Testis (tissue), 3 donors: Measurements from ENCODE around the gene UBE2R2. TPM values are rescaled to one million over a fixed set of nuclear protein-coding genes. Genes with fewer than 3 reads are reported as not detected.

ENCODE experiments used
- DNase-seq: peaks from one replicate; pipeline ENCODE4 v3.0.0-alpha.2; 2019
- H3K27ac ChIP-seq, 2 donors: fragments of 200-600 bp; sonication (generic); one replicate each; pipeline ENCODE4 v1.5.1; 2019
- H3K27me3 ChIP-seq: fragments of 200-600 bp; sonication (generic); one replicate; pipeline ENCODE4 v1.5.1; 2019
- H3K36me3 ChIP-seq: fragments of 200-600 bp; sonication (generic); one replicate; pipeline ENCODE4 v1.5.1; 2017; ENCODE audit warnings: low read depth; ENCODE audit errors: missing control alignments
- H3K4me1 ChIP-seq: fragments of 200-600 bp; sonication (generic); one replicate; pipeline ENCODE4 v1.5.1; 2019
- H3K4me3 ChIP-seq, 2 donors: fragments of 200-600 bp; sonication (generic); one replicate each; pipeline ENCODE4 v1.5.1; 2017 to 2019
- H3K9me3 ChIP-seq: fragments of 200-600 bp; sonication (generic); one replicate; pipeline ENCODE4 v1.5.1; 2017
- POLR2A ChIP-seq: fragments of 450-650 bp; IDR thresholded peaks from one replicate; pipeline ENCODE4 v1.6.1; 2017; ENCODE audit warnings: antibody characterized with exemption, mild to moderate bottlenecking, moderate library complexity
- WGBS, 2 donors: methylation state at CpG; one replicate each; pipeline ENCODE4 v1.1.5; 2018; 5-methylcytosine and 5-hydroxymethylcytosine counted together
- intact Hi-C: fragments of 100-400 bp; cut with DNase I; formaldehyde crosslinking; loops from one replicate; pipeline ENCODE4 v1.15.1; 2023; ENCODE audit warnings: low total_unique reads
- polyA plus RNA-seq: library from polyadenylated mRNA; stranded (reverse); fragments of 350-450 nt; fragmentation: Illumina TruSeq; extraction: RNeasy Lipid Tissue Mini Kit (QIAGEN cat#74804); gene quantifications from one replicate; pipeline ENCODE4 v1.2.3, GENCODE V29; 2014; ENCODE audit warnings: low read depth, low replicate concordance; ENCODE audit not compliant: insufficient read depth
- total RNA-seq, 2 donors: library from RNA; depleted of rRNA; stranded (reverse); fragments of >200 nt; gene quantifications; one replicate each; pipeline ENCODE4 v1.2.3, GENCODE V29; 2016
- TF ChIP-seq, protein P1 (sequence below), 3 experiments: fragments of 450-650 bp in 2 of 3; fragments of 200-600 bp in 1 of 3; sonication (generic) in 1 of 3; IDR thresholded peaks; one replicate each; pipeline ENCODE4 v1.5.1; 2016 to 2019; ENCODE audit warnings: antibody characterized with exemption in 3 of 3, mild to moderate bottlenecking in 2 of 3, moderate library complexity in 1 of 3

UBE2R2 gene
- total and polyA plus RNA-seq, 3 donors from 2014 or later = 50.2 to 85.7 (median 72.6) TPM

DNA sequence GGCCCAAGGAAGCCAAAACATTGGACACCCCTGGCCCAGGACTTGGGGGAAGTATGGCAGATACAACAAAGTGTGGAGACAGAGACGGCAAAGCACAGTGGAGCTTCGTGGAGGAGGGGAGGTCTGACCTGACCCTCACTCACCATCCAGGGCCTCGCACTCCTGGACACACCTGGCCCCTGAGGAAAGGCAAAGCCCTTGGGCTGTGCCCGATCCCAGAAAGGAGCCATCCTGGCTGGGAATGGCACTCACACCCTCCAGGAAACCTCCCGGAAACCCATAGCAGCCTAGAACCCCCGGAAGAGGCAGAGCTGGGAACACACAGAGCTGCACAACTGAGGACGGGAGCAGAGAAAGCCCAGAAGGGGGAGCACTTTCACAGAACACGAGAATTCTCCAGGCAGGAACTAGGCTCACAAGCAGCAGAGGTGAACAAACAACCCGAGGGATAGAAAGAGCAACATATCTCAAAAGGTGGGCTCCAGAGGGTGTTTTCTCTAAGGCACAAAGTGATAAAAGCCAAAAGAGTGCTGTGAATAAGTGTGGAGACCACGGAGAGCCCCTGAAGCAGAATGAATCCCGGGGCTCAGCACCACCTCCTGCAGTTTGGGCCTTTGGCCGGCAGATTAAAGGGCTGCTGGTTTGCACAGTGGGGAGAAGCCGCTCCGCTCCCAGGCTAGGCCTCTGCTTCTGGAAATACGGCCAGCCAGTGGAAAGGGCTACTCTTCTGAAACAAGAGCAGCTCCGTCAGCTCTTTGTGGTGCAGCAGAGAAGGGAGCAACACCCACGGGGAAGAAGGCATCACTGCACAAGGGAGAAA is 108.2 kb downstream of the UBE2R2 start:
- DNase-seq = peak; percentile 82
- Histone ChIP-seq H3K4me1 (peaks cover 14% of the 10 kb centered on the region), H3K9me3 (no peaks in the 10 kb centered on the region), H3K36me3 (no peaks in the 10 kb centered on the region), H3K27me3 (no peaks in the 10 kb centered on the region), H3K27ac (peak overlapping the region in 1 of 2 donors; percentile 39), H3K4me3 (no peak overlapping the region)
- intact Hi-C loops = no loop called here
- 58 to 68% methylated on average over 16 to 17 of the region's 17 CpGs for WGBS, 2 donors
- TF ChIP-seq, protein P1, sequence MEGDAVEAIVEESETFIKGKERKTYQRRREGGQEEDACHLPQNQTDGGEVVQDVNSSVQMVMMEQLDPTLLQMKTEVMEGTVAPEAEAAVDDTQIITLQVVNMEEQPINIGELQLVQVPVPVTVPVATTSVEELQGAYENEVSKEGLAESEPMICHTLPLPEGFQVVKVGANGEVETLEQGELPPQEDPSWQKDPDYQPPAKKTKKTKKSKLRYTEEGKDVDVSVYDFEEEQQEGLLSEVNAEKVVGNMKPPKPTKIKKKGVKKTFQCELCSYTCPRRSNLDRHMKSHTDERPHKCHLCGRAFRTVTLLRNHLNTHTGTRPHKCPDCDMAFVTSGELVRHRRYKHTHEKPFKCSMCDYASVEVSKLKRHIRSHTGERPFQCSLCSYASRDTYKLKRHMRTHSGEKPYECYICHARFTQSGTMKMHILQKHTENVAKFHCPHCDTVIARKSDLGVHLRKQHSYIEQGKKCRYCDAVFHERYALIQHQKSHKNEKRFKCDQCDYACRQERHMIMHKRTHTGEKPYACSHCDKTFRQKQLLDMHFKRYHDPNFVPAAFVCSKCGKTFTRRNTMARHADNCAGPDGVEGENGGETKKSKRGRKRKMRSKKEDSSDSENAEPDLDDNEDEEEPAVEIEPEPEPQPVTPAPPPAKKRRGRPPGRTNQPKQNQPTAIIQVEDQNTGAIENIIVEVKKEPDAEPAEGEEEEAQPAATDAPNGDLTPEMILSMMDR (IDR thresholded peaks at IDR 0.05) = peak; percentile 33 to 53 (median 39)
- no peak for TF ChIP-seq POLR2A

DNA sequence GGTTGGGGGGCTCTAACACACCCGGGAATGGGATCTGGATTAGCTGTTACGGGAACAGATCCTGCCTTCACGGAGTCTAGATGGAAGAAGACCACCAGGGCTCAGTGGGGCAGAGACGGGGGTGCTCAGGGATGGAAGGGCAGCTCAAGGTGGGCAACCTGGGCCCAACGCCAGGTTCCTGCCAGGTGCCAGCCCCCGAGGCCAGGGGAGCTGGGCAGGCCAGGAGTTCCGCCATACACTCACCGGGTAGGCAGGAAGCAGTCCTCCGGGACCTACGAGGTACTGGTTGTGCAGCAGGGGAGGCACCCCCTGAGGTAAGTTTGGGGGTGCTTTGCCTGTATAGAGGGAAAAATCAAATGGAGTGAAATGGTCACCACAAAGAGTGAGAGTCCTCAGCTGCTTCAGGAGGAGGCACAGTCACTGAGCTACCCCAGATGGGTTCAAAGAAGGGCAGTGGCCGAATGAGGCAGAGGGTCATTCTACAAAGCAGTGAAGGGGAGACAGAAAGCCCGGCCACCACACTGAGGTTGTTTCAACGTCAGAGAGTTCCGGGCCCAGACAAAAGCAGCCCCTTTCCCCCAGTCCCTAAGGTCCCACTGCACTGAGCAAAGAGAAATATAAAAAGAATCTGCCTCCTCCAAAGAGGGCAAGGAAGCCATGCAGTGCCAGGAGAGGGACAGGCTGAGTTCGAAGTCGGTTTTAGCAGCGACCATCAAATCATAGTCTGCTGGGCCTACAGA is 110.0 kb downstream of the UBE2R2 start:
- DNase-seq = no peak
- Histone ChIP-seq H3K9me3 (no peaks in the 10 kb centered on the region), H3K4me3 (no peak overlapping the region), H3K4me1 (peaks cover 14% of the 10 kb centered on the region), H3K27me3 (no peaks in the 10 kb centered on the region), H3K27ac (no peak overlapping the region), H3K36me3 (no peaks in the 10 kb centered on the region)
- WGBS, 2 donors = 91 to 94% methylated on average over 17 of the region's 17 CpGs
- no peak for TF ChIP-seq POLR2A
- TF ChIP-seq, protein P1 (IDR thresholded peaks at IDR 0.05) = no peak
- intact Hi-C loops = no loop called here

DNA sequence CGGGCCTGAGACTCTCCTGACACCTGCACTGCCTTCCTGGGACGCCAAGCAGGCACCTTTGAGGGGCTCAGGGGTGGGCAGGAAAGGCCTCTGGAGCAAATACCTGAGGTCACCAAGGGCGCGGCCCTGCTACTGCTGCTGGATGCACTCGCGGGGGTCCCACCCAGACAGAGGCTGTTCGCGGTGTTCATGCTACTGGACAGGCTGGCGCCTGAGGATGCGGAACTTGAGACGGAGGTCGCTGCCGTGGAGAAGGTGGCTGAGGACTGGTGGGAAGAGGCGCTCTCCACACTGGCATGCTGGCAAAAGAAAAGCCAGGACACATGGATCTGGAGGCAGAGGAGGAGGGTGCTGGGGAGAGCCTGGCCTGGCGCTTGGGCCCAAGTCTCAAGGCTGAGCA is 110.7 kb downstream of the UBE2R2 start:
- Histone ChIP-seq H3K27me3 (no peaks in the 10 kb centered on the region), H3K4me1 (peaks cover 14% of the 10 kb centered on the region), H3K4me3 (no peak overlapping the region), H3K9me3 (no peaks in the 10 kb centered on the region), H3K36me3 (no peaks in the 10 kb centered on the region), H3K27ac (no peak overlapping the region)
- WGBS, 2 donors = 89 to 90% methylated on average over 15 of the region's 15 CpGs
- DNase-seq = no peak
- TF ChIP-seq POLR2A = no peak
- TF ChIP-seq, protein P1 (IDR thresholded peaks at IDR 0.05) = no peak
- intact Hi-C loops = no loop called here

DNA sequence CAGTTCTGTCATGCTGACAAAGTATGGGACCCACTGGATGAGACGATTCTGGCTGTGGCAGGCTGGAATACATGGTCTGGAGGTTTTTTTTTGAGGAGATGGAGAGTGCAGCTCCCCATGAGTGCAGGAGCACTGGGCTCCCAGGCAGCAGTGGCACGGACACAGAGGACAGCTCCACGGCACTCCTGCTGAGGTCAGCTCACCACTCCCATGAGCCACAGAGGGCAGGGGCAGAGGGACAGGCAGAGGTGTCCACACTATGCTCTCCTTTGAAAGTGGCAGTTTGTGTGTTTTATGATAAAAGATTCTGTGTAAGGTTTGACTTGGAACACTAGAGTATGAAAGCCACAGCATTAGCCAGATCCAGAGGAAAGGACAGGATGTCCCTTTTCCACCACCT is 114.4 kb downstream of the UBE2R2 start:
- no peak for DNase-seq
- H3K4me3 ChIP-seq = no peak overlapping the region
- no peak for TF ChIP-seq POLR2A
- TF ChIP-seq, protein P1 (IDR thresholded peaks at IDR 0.05) = no peak
- no peaks in the 10 kb centered on the region for H3K27me3 ChIP-seq
- 66 to 100% methylated on average over 2 to 3 of the region's 3 CpGs for WGBS, 2 donors
- H3K4me1 ChIP-seq = peaks cover under 1% of the 10 kb centered on the region
- no peaks in the 10 kb centered on the region for H3K36me3 ChIP-seq
- H3K27ac ChIP-seq = no peak overlapping the region
- intact Hi-C loops = no loop called here
- no peaks in the 10 kb centered on the region for H3K9me3 ChIP-seq
